ENCODE measurements around the gene PCNT.
"Not testable (repeated sequence)": the region's sequence is repeated elsewhere in the genome, so short reads cannot be mapped to it uniquely, and the experiment has no call there.

Gene PCNT

DNA sequence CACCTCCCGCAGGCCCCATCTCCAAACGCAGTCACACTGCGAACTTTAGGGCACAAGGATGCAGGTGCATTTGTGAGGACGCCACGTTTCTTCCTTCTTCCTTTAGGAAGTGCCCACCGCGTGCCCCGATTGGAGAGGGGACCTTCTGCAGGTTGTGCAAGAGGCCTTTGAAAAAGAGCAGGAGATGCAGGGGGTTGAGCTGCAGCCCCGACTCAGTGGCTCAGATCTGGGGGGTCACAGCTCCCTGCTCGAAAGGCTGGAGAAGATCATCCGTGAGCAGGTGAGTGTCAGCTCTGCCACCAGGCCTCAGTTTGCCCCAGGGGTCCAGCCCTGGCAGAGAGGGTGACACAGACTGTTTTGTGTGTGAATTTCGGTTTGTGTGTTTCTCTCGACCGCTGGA, 103.6 kb downstream of the PCNT start:
- no peak for DNase-seq (ENCODE audit: low read depth)

DNA sequence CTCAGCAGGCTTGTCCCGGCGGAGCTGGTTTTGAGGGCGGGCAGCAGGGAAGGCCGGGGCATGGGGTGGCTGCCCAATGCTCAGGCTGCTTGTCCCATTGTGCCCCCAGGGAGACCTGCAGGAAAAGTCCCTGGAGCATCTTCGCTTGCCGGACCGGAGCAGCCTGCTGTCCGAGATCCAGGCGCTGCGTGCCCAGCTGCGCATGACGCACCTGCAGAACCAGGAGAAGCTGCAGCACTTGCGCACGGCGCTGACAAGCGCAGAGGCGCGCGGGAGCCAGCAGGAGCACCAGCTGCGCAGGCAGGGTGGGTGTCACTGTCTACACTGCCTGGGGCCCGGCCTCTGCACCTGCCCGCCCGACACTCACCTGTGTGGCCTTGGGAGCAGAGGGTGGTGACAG, 104.3 kb downstream of the PCNT start:
- DNase-seq (ENCODE audit: low read depth), result no peak

DNA sequence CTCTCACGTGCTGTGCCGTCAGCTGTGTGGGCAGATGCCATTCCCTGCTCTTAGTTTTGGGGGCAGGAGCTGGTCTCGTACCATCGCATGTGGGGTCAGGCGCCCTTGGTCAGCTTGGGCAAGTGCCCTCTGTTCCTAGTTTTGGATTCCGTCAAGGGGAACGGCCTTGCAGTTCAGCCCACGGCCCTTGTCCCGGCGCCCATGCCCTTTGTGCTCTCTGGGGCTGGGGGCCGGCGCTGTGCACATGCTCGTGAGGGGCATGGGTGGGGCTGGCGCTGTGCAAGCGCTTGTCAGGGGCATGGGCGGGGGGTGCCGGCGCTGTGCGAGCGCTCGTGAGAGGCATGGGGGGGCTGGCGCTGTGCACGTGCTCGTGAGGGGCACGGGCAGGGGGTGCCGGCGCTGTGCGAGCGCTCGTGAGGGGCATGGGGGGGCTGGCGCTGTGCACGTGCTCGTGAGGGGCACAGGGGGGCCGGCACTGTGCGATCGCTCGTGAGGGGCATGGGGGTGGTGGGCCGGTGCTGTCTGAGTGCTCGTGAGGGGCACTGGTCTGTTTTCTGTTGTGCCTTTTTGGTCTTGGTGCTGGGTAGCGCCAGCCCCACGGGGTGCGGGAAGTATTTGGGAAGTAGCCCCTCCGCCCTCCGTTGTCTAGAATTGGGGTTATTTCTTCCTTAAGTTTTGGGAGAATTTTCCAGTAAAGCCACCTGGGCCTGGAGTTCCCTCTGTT, 105.2 kb downstream of the PCNT start:
- DNase-seq (ENCODE audit: low read depth), result no peak

DNA sequence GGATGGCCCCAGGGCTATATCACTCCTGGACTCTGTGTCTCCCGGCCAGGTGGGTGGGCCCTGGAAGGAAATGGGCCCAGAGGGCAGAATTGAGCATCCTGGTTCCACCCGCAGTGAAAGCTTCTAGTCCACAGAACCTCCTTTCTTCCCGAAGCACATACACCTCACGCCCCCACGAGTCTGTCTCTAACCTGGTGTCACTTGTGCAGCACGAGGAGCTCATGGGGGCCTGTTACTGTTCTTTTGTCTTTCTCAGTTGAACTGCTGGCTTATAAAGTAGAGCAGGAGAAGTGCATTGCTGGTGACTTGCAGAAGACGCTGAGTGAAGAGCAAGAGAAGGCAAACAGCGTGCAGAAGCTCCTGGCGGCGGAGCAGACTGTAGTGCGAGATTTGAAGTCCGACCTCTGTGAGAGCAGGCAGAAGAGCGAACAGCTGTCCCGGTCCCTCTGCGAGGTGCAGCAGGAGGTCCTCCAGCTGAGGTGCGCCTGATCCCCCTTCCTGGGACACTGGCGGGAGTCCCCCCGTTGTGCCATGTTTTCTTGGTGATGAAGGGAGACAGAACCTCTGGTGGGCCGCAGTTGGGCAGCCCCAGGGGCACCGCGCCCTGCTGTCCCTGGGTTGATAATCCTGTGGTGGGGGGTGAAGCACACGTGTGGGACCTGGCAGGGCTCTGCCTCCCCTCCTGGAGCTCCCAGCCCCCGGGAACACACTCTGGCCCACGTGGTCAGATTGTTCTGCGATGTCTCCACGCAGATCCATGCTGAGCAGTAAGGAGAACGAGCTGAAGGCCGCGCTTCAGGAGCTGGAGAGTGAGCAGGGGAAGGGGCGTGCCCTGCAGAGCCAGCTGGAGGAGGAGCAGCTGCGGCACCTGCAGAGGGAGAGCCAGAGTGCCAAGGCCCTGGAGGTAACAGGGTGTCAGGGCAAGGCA, 106.1 kb downstream of the PCNT start:
- DNase-seq (ENCODE audit: low read depth), result no peak

DNA sequence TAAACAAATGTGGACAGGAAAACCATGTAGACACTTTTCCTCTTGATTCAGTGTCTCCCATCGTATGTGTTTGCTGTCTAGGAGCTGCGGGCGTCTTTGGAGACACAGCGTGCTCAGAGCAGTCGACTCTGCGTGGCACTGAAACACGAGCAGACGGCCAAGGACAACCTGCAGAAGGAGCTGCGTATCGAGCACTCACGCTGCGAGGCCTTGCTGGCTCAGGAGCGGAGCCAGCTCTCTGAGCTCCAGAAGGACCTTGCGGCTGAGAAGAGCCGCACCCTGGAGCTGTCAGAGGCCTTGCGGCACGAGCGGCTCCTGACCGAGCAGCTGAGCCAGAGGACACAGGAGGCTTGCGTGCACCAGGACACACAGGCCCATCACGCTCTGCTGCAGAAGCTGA, 107.5 kb downstream of the PCNT start:
- no peak for DNase-seq (ENCODE audit: low read depth)

DNA sequence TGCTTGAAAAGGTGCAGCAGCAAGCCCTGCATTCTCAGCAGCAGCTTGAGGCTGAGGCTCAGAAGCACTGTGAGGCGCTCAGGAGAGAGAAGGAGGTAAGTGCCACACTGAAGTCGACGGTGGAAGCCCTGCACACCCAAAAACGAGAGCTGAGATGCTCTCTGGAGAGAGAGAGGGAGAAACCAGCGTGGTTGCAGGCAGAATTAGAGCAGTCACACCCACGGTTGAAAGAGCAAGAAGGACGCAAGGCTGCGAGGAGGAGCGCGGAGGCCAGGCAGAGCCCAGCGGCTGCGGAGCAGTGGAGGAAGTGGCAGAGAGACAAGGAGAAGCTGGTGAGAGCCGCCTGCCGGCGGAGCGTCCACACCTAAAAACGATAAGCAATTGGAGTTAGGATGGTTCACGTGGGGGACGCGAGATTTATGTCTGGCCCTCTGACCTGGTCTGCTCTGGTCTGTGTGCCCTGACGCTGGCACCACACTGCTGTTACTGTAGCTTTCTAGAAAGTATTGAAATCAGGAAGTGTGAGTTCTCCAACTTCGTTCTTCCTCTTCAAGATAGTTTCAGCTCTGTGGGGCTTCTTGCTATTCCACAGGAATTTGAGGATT, 108.0 kb downstream of the PCNT start:
- no peak for DNase-seq (ENCODE audit: low read depth)

DNA sequence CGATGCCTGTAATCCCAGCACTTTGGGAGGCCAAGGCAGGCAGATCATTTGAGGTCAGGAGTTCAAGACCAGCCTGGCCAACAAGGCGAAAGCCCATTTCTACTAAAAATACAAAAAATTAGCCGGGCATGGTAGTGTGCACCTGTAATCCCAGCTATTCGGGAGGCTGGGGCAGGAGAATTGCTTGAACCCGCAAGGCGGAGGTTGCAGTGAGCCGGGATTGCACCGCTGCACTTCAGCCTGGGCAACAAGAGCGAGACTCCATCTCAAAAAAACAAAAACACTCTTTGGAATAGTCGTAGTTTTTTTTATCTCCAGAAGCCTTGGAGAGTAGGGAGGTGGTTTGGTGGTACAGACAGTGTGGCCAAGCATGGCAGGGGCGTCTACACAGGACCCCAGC, 109.2 kb downstream of the PCNT start:
- not testable (repeated sequence) for DNase-seq (ENCODE audit: low read depth)

DNA sequence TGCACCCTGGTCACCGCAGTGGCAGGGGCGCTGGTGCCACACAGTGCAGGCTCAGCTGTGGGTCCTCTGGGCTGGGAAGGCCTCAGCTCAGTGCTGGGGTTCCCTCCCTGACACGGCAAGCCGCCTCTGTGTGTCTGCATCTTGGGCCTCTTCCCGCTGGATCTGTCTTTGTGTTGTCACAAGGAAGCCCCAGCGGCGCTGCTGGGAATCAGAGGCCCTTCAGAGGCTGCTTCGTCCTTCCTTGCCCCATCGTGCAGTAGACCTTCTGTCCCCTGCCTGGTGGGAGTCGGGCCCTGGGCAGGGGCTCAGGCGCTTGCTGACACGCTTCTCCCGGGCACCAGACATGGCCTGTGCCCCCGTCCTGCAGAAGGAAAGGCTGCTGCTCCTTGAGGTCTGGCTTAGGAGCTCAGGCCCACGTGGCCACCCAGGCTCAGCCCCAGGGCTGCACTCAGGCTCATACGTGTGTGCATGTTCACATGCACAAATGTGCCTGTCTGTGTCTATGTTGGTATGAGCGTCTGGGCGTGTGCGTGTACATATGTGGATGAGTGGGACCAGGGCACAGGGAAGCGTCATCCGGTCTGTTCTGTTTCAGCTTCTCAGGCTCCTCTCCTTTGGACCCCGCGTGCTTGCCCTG, 110.5 kb downstream of the PCNT start:
- DNase-seq (ENCODE audit: low read depth), result no peak

DNA sequence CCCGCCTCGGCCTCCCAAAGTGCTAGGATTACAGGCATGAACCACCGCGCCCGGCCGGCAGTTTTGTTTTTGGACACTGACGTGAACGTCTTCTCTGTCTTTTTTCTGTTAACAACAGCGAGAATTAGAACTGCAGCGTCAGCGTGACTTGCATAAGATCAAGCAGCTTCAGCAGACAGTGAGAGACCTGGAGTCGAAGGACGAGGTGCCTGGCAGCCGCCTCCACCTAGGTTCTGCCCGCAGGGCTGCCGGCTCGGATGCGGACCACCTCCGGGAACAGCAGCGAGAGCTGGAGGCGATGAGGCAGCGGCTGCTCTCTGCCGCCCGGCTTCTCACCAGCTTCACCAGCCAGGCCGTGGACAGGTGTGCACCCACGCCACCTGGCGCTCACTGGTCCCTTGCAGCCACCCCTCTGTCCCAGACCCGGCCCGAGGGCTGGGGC, 111.9 kb downstream of the PCNT start:
- no peak for DNase-seq (ENCODE audit: low read depth)

DNA sequence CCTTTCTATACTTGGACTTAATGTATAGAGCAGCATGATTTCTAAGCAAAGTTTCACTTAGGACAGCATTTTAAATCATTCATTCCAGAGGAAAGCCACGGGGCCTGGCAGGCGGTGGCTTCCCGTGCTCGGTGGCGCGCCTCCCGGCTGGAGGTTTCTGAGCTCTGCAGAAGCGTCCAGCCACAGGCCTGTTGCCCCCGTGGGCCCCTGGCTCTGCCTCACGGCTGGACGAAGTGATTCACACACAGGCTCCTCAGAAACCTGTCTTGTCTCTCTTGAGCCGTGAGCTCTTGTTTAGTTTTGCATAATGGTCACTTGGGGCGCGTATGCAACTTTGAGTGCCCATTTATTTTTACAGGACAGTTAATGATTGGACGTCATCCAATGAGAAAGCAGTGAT, 112.7 kb downstream of the PCNT start:
- no peak for DNase-seq (ENCODE audit: low read depth)

DNA sequence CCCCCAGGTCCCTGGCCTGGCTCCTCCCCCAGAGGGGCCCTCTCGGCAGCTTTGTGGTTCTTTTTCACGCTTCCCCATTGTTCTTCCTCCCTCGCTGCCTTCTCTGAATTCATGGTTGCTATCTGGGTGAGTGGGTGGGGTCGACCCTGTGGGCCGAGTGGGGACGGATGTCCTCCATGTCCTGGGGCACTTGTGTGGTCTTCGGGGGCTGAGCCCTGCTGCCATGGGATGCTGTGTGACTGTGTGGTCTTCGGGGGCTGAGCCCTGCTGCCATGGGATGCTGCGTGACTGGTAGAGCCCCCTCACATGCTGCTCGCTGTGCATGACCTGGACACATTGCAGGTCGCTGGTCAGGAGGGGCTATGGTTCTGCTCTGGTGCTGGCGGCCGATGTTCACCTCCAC, 113.1 kb downstream of the PCNT start:
- DNase-seq (ENCODE audit: low read depth), result no peak

DNA sequence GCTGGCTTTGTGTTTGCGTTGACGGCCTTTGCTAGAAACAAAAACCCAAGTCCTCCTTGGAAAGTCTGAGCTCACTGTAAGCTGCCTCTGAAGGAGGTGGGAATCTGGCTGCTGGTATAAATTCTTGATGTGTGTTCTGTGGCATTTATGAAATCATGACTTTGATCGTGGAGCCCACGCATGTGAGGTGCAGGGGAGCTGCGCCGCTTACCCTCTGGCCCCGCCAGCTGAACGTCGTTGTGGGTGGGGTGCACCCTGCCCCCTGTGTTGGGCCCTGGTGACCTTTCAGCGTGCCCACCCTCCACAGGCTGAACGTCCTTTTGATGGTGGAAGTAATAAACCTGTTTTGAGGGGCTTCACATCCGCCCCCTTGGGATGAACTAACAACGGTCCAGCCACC, 113.6 kb downstream of the PCNT start:
- no peak for DNase-seq (ENCODE audit: low read depth)

DNA sequence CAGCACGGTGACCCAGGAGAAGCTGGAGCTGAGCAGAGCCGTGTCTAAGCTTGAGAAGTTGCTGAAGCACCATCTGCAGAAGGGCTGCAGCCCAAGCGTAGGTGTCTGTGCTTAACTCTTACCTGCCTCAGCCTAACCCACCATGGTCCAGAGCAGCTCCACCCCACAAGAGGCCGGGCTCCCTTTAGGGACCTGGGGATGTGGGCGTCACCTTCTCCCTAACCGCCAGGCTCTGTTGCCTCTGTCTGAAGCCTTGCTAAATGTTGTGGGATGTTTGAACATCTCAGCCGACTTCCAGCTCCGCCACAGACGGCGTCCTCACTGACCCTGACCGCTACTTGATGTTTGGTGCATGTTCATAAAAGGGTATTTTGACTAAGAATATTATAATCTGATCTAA, 114.3 kb downstream of the PCNT start:
- no peak for DNase-seq (ENCODE audit: low read depth)

DNA sequence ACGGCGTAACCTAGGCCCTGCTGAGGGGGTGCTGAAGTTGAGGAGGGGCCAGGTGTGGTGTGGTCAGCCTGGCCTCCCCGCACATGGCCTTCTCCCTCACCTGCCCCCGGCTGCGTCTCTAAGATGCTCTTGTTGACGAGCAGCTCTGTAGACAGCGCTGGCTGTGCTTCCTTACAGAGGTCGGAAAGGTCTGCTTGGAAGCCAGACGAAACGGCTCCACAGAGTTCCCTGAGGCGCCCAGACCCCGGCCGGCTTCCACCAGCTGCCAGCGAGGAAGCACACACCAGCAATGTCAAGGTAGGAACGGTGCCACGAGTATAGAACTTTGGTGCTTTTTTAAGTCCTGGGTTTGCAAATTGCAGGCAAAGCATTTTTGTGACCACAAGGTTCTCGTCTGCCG, 116.0 kb downstream of the PCNT start:
- no peak for DNase-seq (ENCODE audit: low read depth)

DNA sequence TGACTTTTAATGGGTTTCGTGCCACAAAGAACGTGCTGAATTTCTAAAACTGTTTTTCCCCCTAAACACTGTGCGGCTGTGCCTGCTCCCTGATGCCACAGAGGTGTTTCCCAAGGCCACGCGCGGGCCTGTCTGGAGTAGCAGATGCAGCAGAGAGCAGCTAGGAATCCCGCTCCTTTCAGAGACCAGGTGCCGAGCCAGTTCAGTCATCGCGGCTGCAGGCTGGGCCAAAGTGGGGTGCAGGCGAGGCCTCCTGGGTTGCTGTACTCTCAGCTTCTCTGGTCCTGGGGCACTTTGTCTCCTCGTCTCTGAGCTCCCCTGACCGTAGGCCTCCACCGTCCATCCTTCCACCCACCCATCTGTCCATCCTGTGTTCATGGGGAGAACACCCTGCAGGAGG, 117.4 kb downstream of the PCNT start:
- no peak for DNase-seq (ENCODE audit: low read depth)

DNA sequence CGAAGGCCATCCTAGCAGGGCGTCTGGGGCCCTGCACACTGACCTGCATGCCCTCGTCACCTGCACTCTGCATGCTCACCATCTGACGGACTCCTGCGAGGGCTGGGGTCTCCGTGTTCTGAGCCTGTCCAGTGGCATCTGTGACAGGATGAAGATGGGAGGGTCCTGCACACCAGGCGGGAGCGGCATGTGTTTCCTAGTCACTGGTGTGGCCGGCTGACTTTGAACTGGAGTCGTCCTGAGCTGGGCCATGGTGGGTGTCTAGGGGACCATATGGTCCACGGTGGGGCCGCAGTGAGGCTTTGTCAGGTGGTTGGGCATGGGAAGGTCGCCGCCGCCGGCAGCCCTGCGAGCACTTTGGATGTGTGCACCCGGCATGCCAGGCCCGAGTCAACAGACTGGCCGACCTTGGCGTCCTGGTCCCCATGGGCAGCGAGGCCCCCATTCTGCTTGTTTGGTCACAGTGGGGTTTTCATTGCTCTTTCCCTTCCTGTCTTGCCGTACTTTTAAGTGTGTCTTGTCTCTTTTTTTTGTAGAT, 118.1 kb downstream of the PCNT start:
- no peak for DNase-seq (ENCODE audit: low read depth)

DNA sequence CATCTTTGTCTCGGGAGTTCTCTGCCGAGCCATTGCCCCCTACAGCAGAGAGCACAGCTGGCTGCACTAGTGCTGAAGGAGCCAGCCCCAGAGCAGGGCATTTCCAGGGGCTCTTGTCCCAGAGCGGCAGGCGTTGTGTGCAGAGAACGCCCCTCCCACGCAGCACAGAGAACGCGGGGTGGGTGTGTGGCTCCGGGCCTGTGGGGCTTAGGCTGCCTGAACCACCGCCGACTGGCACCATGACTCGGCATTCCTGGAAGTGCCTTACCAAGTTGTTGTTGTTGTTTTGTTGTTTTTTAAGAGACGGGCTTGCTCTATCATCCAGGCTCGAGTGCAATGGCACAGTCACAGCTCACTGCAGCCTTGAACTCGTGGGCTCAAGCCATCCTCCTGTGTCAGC, 119.0 kb downstream of the PCNT start:
- no peak for DNase-seq (ENCODE audit: low read depth)

DNA sequence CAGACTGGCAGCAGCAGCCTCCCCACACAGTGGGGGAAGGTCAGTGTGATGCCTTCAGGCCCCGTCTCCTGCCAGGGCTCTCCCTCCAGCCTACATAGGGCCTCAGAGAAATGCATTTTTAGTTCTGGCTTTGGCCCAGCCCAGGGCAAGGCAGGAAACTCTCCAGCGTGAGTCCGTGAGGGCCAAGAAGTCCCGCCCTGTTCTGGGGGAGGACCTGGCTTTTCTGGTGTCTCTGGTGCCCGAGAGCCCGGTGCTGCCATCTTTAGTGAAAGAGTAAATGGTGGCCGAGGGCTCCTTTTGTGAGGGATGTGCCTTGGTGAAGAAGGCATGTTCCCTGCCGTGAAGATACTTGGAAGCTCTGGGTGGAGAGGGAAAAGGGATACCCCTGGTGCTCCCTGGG, 120.0 kb downstream of the PCNT start:
- DNase-seq (ENCODE audit: low read depth), result no peak

DNA sequence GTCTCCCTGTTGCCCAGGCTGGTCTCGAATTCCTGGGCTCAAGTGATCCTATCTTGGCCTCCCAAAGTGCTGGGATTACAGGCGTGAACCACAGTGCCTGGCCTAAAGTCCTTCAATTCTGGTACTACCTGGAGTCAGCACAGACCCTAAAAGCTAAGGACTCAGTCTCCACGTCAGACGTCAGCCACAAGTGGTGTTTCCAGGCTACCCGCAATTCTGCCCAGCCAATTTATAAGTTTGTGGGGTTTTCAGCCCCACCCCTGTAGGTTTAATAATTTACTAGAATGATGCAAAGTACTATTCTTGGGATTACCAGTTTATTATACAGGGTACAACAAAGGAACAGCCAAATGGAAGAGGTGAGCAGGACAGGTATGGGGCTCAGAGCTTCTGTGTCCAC, 124.2 kb downstream of the PCNT start:
- DNase-seq (ENCODE audit: low read depth), result no peak

DNA sequence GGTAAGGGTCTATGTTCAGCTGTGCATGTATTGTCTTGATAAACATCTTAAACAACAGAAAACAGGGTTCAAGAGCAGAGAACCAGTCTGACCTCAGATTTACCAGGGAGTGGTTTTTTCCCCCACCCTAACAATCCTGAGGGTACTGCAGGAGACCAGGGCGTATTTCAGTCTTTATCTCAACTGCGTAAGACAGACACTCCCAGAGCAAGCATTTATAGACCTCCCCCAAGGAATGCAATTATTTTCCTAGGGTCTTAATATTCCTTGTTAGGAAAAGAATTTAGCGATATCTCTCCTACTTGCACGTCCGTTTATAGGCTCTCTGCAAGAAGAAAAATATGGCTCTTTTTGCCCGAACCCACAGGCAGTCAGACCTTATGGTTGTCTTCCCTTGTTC, 124.9 kb downstream of the PCNT start:
- not testable (repeated sequence) for DNase-seq (ENCODE audit: low read depth)

DNA sequence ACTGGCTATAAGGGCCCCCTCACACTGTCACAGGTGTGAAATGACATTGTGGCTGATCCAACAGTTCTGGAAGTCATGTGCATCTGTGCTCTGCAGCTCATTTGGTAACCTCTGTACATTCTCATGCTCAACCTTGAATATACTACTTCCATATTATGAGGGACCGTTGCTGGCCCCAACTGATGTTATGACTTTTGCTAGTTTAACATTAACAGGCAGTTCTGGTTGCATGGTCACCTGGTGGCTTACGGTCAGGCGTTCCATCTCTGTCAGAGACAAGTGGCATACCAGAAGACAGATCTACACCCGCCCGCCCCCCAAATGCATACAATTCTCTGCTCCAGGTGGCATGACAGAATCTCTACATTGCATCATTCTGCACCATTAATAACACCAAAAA, 128.8 kb downstream of the PCNT start:
- no peak for DNase-seq (ENCODE audit: low read depth)

DNA sequence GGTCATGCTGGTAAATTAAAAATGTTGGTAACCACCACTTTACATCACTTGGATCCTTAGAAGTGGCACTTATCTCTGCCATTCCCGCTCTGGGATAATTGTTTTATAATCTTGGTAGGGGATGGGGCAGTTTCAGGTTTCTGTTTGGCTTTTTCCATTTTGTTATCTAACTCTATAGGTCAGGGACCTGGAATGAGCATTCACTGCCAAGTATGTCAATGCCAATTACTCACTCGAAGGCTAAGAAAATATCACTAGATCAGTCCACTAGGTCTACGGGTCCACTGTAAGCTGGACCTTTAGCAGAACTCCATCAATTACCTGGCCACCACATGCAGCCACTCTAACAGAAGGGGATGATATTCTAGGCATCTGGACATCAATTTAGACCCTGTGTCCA, 130.2 kb downstream of the PCNT start:
- DNase-seq (ENCODE audit: low read depth), result no peak

All from stimulated activated CD8-positive, alpha-beta memory T cell treated with anti-CD3 and anti-CD28 coated beads, Interleukin-12 subunit alpha, Interleukin-12 subunit beta, amount 100 ng/mL, for 4 hours (primary cell).